Measurements from ENCODE around the gene YES1.
"Not testable (repeated sequence)": the region's sequence is repeated elsewhere in the genome, so short reads cannot be mapped to it uniquely, and the experiment has no call there.

YES1 gene

GRCh38 chr18:683531-683930 lies 128.5 kb downstream of the YES1 start:
- no peak for DNase-seq (ENCODE audit: low read depth)

GRCh38 chr18:682833-683232 lies 129.2 kb downstream of the YES1 start:
- DNase-seq (ENCODE audit: low read depth) = no peak

- DNase-seq (ENCODE audit: low read depth) = not testable (repeated sequence)
Measured at GRCh38 chr18:682416-682815, 129.6 kb downstream of the YES1 start.

GRCh38 chr18:681985-682384 lies 130.1 kb downstream of the YES1 start:
- no peak for DNase-seq (ENCODE audit: low read depth)

- DNase-seq (ENCODE audit: low read depth) = no peak
Measured at GRCh38 chr18:680392-680791, 131.7 kb downstream of the YES1 start.

- DNase-seq (ENCODE audit: low read depth) = no peak
Measured at GRCh38 chr18:679516-679915, 132.5 kb downstream of the YES1 start.

GRCh38 chr18:678482-679182 lies 133.4 kb downstream of the YES1 start:
- no peak for DNase-seq (ENCODE audit: low read depth)

GRCh38 chr18:677951-678381 lies 134.1 kb downstream of the YES1 start:
- no peak for DNase-seq (ENCODE audit: low read depth)

GRCh38 chr18:677145-677544 lies 134.9 kb downstream of the YES1 start:
- no peak for DNase-seq (ENCODE audit: low read depth)

GRCh38 chr18:676736-677135 lies 135.3 kb downstream of the YES1 start:
- no peak for DNase-seq (ENCODE audit: low read depth)

GRCh38 chr18:676069-676468 lies 136.0 kb downstream of the YES1 start:
- no peak for DNase-seq (ENCODE audit: low read depth)

GRCh38 chr18:675307-675706 lies 136.7 kb downstream of the YES1 start:
- DNase-seq (ENCODE audit: low read depth) = no peak

GRCh38 chr18:673769-674168 lies 138.3 kb downstream of the YES1 start:
- no peak for DNase-seq (ENCODE audit: low read depth)

- no peak for DNase-seq (ENCODE audit: low read depth)
Measured at GRCh38 chr18:673317-673716, 138.7 kb downstream of the YES1 start.

Measured in stimulated activated CD8-positive, alpha-beta memory T cell treated with anti-CD3 and anti-CD28 coated beads, Interleukin-15, amount 100 ng/mL, for 24 hours (primary cell).